ENCODE data around the gene ECEL1. TPM values are rescaled to one million over a fixed set of nuclear protein-coding genes. Genes with fewer than 3 reads are reported as not detected.

ECEL1 gene
- total RNA-seq, 2 experiments from 2014 or later: 0.56 to 0.72 TPM

DNA sequence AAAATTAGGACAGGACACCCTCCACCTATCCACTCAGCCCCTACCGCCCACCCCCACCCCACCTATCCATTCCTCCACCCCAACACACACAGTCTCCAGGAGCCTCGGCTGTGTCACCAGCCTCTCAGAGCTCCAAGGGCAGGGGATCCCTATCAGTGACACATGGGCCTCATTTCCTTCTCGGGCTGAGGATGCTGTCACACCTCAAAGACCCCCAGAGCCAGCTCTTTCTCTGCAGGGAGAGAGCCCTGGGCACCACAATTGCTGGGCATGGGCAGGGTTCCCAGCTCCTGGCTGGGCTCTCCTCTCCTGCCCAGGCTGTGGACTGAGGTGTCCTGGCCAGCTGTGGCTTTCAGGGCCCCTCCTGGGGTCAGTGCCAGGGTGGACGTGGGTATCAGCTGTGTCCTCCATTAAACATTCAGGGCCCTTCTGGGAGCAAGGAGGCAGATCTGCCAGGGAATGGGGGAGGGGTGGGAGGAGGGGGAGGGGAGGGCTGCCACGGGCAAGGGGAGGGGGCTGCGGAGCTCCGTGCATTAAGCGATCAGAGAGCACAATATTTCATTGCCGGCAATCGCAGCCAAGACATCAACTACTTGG is 14.3 kb upstream of the ECEL1 start:
- Mint-ChIP-seq H3K36me3 (ENCODE audit: low read depth) (no peaks in the 10 kb centered on the region), H3K4me3 (no peak overlapping the region), H3K4me1 (ENCODE audit: low read depth) (peaks cover 14% of the 10 kb centered on the region), H3K27ac (no peak overlapping the region), H3K27me3 (peaks cover 36% of the 10 kb centered on the region), H3K9me3 (no peaks in the 10 kb centered on the region)
- CTCF ChIA-PET: interaction anchor here (1.3 to 2.9 kb wide), 2 partner anchors 20 to 55 kb away, joined by 5 to 7 read pairs; no protein-coding TSS in a partner anchor
- POLR2A ChIA-PET: interaction anchor here (0.6 kb wide), 1 partner anchor 44 kb away, joined by 3 read pairs; no protein-coding TSS in a partner anchor
- intact Hi-C loops (cut with micrococcal nuclease): no loop called here
- TF ChIP-seq, protein P1, sequence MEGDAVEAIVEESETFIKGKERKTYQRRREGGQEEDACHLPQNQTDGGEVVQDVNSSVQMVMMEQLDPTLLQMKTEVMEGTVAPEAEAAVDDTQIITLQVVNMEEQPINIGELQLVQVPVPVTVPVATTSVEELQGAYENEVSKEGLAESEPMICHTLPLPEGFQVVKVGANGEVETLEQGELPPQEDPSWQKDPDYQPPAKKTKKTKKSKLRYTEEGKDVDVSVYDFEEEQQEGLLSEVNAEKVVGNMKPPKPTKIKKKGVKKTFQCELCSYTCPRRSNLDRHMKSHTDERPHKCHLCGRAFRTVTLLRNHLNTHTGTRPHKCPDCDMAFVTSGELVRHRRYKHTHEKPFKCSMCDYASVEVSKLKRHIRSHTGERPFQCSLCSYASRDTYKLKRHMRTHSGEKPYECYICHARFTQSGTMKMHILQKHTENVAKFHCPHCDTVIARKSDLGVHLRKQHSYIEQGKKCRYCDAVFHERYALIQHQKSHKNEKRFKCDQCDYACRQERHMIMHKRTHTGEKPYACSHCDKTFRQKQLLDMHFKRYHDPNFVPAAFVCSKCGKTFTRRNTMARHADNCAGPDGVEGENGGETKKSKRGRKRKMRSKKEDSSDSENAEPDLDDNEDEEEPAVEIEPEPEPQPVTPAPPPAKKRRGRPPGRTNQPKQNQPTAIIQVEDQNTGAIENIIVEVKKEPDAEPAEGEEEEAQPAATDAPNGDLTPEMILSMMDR (IDR thresholded peaks at IDR 0.05): no peak
- no peak for DNase-seq
- no peak for ATAC-seq

DNA sequence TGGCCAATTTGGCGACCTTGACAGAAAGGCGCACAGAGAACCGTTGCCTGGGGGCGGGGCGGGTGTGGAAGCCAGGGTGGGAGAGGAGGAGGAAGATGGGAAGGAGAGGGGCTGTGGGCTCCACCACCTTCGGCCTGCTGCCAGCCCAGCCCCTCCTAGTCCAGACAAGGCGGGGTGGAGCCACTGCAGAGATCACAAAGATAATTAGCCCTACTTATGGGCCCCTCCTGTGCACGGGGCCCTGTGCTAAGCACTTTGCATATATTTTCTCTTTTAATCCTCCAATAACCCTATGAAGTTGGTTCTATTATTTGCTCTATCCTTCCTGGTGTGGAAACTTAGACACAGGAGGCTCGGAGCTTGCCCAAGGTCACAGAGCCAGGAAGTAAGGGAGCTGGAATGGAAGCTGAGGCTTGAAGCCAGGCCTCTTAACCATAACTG is 13.7 kb upstream of the ECEL1 start:
- TF ChIP-seq, protein P1 (IDR thresholded peaks at IDR 0.05): no peak
- Mint-ChIP-seq H3K4me3 (no peak overlapping the region), H3K27ac (no peak overlapping the region), H3K36me3 (ENCODE audit: low read depth) (no peaks in the 10 kb centered on the region), H3K9me3 (no peaks in the 10 kb centered on the region), H3K27me3 (peaks cover 36% of the 10 kb centered on the region), H3K4me1 (ENCODE audit: low read depth) (peaks cover 14% of the 10 kb centered on the region)
- DNase-seq: no peak
- POLR2A ChIA-PET: interaction anchor here (0.6 kb wide), 1 partner anchor 45 kb away, joined by 3 read pairs; no protein-coding TSS in a partner anchor
- intact Hi-C loops (cut with micrococcal nuclease): no loop called here
- CTCF ChIA-PET: interaction anchor here (1.3 kb wide), 1 partner anchor 54 kb away, joined by 5 read pairs; no protein-coding TSS in a partner anchor
- ATAC-seq: no peak

DNA sequence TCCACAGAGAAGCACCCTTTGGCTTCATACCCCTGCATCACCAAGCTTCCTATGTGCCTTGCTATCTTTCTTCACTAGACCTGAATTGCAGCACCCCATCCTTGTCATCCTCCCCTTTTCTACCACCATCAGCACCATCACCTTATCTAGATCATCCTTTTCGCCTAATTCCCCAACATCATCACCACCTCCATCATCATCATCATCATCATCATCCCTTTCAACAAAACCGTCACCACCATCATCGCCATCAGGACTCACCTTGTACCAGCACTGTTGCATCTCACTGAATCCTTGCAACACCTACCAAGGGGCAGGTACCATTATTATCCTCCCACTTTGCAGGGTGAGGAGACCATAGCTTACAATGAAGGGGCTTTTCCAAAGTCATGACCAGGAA is 10.8 kb upstream of the ECEL1 start:
- POLR2A ChIA-PET: no interaction called here
- H3K27me3 Mint-ChIP-seq: peaks cover 17% of the 10 kb centered on the region
- H3K4me1 Mint-ChIP-seq (ENCODE audit: low read depth): peaks cover 6% of the 10 kb centered on the region
- CTCF ChIA-PET: no interaction called here
- H3K36me3 Mint-ChIP-seq (ENCODE audit: low read depth): no peaks in the 10 kb centered on the region
- H3K4me3 Mint-ChIP-seq: no peak overlapping the region
- ATAC-seq: no peak
- no peak overlapping the region for H3K27ac Mint-ChIP-seq
- TF ChIP-seq, protein P1 (IDR thresholded peaks at IDR 0.05): no peak
- intact Hi-C loops (cut with micrococcal nuclease): no loop called here
- no peaks in the 10 kb centered on the region for H3K9me3 Mint-ChIP-seq
- DNase-seq: no peak

DNA sequence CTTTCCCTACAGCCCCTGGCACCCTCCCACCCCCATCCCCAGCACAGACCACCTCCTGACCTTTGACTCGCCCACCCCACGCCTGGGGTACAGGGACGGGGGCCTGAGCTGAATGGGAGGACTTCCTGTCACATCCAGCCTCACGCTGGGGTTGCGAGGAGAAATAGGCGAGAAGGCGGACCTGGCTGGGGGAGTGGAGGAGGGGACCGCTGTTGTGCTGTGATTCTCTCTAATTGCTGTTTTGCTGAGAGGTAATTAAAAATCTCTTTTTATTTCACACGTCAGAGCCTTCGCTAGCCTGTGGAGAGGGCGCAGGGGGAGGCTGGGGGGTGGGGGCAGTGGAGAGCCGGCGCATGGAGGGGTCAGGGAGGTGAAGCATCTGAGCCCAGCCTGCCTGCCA is 9.7 kb upstream of the ECEL1 start:
- intact Hi-C loops (cut with micrococcal nuclease): no loop called here
- CTCF ChIA-PET: no interaction called here
- Mint-ChIP-seq H3K27ac (no peak overlapping the region), H3K36me3 (ENCODE audit: low read depth) (no peaks in the 10 kb centered on the region), H3K4me1 (ENCODE audit: low read depth) (peaks cover under 1% of the 10 kb centered on the region), H3K4me3 (no peak overlapping the region), H3K9me3 (no peaks in the 10 kb centered on the region), H3K27me3 (peaks cover 11% of the 10 kb centered on the region)
- POLR2A ChIA-PET: no interaction called here
- ATAC-seq (no peak), DNase-seq (no peak)
- TF ChIP-seq, protein P1 (IDR thresholded peaks at IDR 0.05): no peak

DNA sequence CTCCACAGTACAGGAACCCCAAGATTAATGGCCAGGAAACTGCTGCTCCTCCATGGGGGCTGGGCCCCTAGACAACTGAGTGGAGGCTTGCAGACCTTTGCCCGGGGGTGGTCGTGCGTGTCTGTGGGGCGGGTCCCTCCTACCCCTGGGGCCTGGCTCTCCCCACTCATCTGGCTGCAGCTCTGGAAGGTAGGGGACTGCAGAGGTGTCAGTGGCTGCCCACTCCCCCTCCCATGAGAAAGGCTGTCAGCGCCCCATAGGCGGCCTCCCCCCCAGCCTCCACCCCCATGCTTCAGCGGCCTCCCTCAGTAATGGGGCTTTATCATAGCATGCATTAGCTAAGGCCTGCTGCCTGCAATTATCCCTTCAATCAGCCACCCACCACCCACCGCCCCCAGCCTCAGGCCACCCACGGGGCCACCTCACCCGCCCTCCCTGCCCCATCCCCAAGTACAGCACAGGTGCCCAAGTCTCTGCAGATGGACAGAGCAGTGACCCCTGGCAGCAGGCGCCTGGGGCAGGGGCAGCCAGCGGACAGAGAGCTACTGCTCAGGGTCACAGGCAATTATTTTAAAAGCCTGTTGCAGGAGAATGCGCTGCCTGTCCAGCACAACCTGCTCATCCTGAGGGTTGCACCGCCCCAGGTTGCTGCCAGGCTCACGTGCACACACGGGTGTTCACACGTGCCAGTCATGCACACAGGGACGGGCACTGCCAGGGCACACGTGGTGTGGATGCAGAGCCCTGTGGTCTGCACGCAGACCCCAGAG is 9.1 kb upstream of the ECEL1 start:
- TF ChIP-seq, protein P1 (IDR thresholded peaks at IDR 0.05): no peak
- Mint-ChIP-seq H3K27me3 (peaks cover 9% of the 10 kb centered on the region), H3K27ac (no peak overlapping the region), H3K4me1 (ENCODE audit: low read depth) (no peaks in the 10 kb centered on the region), H3K36me3 (ENCODE audit: low read depth) (no peaks in the 10 kb centered on the region), H3K4me3 (no peak overlapping the region), H3K9me3 (no peaks in the 10 kb centered on the region)
- ATAC-seq (no peak), DNase-seq (no peak)
- intact Hi-C loops (cut with micrococcal nuclease): no loop called here
- ChIA-PET POLR2A (interaction anchor here (1.1 kb wide), 1 partner anchor 12 kb away, joined by 3 read pairs; no protein-coding TSS in a partner anchor), CTCF (no interaction called here)
